Memory B cell (primary cell): ENCODE measurements around the gene ZBTB44.
"Not testable (repeated sequence)": the region's sequence is repeated elsewhere in the genome, so short reads cannot be mapped to it uniquely, and the experiment has no call there.

Source experiments
- ATAC-seq: fragments of 150-1000 bp; cut with Tn5 transposase; 2 replicates; pipeline ENCODE4 v1.10.0; 2021; ENCODE audit warnings: low read depth, mild to moderate bottlenecking, moderate library complexity
- DNase-seq, 2 donors: peaks; one replicate each; pipeline ENCODE4 v3.0.0; 2022; ENCODE audit warnings: low spot score in 2 of 2
- H3K27ac Mint-ChIP-seq: one replicate; pipeline ENCODE4 v1.8.0; 2022; ENCODE audit warnings: mild to moderate bottlenecking, moderate library complexity, mixed read lengths
- H3K27me3 Mint-ChIP-seq: one replicate; pipeline ENCODE4 v1.8.0; 2022; ENCODE audit warnings: mixed read lengths
- H3K36me3 Mint-ChIP-seq: one replicate; pipeline ENCODE4 v1.8.0; 2022; ENCODE audit warnings: mild to moderate bottlenecking, mixed read lengths
- H3K4me1 Mint-ChIP-seq: one replicate; pipeline ENCODE4 v1.8.0; 2022; ENCODE audit warnings: mixed read lengths
- H3K4me3 Mint-ChIP-seq: one replicate; pipeline ENCODE4 v1.8.0; 2022; ENCODE audit warnings: mild to moderate bottlenecking, moderate library complexity, mixed read lengths
- H3K9me3 Mint-ChIP-seq: one replicate; pipeline ENCODE4 v1.8.0; 2022; ENCODE audit warnings: mixed read lengths

The ZBTB44 gene

DNA sequence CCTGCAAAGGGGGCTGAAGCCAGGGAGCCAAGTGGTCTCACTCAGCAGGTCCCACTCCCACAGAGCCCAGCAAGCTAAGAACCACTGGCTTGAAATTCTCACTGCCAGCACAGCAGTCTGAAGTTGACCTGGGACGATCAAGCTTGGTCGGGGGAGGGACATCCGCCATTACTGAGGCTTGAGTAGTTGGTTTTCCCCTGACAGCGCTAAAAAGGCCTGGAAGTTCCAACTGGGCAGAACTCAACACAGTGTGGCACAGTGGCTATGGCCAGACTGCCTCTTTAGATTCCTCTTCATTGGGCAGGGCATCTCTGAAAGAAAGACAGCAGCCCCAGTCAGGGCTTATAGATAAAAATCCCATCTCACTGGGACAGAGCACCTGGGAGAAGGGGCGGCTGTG is 64.8 kb downstream of the ZBTB44 start:
- H3K27me3 Mint-ChIP-seq, ATAC-seq, H3K27ac Mint-ChIP-seq, H3K9me3 Mint-ChIP-seq, H3K4me3 Mint-ChIP-seq, DNase-seq: not testable (repeated sequence)
- peaks cover 27% of the 10 kb centered on the region for H3K36me3 Mint-ChIP-seq
- peaks cover 23% of the 10 kb centered on the region for H3K4me1 Mint-ChIP-seq

DNA sequence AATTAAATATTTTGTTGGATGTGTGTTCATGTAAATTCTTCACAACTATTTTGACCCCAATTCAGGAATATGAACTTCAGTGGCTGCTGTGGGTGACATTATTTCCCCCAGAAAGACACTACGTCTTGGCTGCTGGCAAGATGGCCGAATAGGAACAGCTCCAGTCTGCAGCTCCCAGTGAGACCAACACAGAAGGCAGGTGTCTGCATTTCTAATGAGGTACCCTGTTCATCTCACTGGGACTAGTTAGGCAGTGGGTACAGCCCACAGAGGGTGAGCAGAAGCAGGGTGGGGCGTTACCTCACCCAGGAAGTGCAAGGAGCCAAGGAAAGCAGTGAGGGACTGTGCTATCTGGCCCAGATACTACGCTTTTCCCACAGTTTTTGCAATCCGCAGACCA is 65.3 kb downstream of the ZBTB44 start:
- Mint-ChIP-seq H3K27me3 (no peaks in the 10 kb centered on the region), H3K27ac (no peak overlapping the region), H3K4me3 (no peak overlapping the region), H3K4me1 (peaks cover 24% of the 10 kb centered on the region), H3K36me3 (peaks cover 27% of the 10 kb centered on the region), H3K9me3 (peaks cover 6% of the 10 kb centered on the region)
- no peak for DNase-seq
- no peak for ATAC-seq

DNA sequence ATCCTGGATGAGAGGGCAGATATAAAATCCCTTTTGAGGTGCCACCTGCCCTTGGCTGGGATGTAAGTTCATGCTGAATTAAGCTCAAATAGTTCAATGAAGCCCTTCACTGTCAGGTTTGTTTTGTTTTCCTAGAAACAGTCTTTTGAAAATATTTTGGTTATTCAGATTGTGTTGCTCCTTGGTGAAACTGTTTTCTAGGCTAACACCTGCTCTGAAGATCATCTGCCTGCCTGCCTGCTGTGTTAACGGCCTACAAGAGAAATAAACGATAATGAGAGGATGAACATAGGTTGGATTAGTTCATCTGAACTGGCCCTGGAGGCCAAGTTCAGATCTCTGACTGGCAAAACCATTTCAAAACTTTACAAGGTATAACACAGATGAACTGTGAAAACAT is 67.4 kb downstream of the ZBTB44 start:
- Mint-ChIP-seq H3K4me3 (no peak overlapping the region), H3K27me3 (no peaks in the 10 kb centered on the region), H3K4me1 (peaks cover 23% of the 10 kb centered on the region), H3K9me3 (peaks cover 6% of the 10 kb centered on the region), H3K36me3 (peaks cover 21% of the 10 kb centered on the region), H3K27ac (peak overlapping the region; percentile 17)
- DNase-seq (no peak), ATAC-seq (no peak)

DNA sequence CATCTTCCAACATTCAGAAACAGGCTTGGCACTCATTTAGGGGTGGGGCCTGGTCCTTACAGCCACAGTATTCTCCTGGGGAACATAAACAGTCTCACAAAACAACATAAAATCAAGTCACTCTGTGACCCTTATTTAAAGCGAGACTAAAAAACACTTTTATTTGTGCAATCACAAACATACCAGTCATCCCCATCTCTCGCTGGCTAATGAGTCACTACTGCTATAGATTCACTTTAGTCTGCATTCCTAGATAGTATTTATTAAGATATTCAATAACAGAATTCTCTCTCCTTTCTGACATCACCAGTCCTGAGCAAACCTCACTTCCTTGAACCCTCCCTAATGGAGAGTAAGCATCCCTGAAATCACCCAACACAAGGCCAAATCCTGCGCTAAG is 68.0 kb downstream of the ZBTB44 start:
- Mint-ChIP-seq H3K4me3 (no peak overlapping the region), H3K36me3 (peaks cover 15% of the 10 kb centered on the region), H3K9me3 (peaks cover 3% of the 10 kb centered on the region), H3K4me1 (peaks cover 21% of the 10 kb centered on the region), H3K27me3 (no peaks in the 10 kb centered on the region), H3K27ac (no peak overlapping the region)
- ATAC-seq (no peak), DNase-seq (no peak)

DNA sequence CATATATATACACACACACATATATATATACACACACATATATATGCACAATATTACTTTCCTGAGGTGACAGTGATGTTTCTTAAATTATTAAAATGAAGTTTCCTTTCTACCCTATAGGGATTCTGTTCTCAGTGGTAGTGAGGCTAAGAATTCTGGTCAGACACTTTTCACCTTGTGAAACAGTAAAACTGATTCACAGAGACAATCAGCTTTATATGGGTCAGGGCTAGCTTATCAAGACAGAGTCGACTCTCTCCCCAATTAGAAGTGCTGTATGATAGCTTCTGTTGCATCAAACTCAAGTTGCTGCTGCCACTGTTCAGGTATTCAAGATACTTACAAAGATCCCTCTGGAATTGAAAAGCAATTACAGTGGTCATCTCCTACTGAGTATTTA is 68.4 kb downstream of the ZBTB44 start:
- H3K9me3 Mint-ChIP-seq, result peaks cover 1% of the 10 kb centered on the region
- H3K36me3 Mint-ChIP-seq, result peaks cover 14% of the 10 kb centered on the region
- no peak overlapping the region for H3K4me3 Mint-ChIP-seq
- DNase-seq (no peak), ATAC-seq (no peak)
- H3K4me1 Mint-ChIP-seq, result peaks cover 20% of the 10 kb centered on the region
- H3K27ac Mint-ChIP-seq, result no peak overlapping the region
- no peaks in the 10 kb centered on the region for H3K27me3 Mint-ChIP-seq

DNA sequence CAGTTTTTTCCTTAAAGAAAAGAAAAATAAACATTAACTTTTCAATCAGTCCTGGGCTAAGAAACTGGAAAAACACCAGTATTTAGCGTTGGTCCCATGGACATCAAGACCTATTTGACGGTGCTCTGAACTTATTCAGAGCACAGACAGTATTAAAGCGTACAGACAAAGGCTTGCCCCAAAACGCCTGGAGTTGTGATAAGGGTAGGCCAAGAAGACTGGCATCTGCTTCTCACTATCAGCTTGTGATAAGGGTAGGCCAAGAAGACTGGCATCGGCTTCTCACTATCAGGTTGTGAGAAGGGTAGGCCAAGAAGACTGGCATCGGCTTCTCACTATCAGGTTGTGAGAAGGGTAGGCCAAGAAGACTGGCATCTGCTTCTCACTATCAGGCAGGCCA is 69.3 kb downstream of the ZBTB44 start:
- H3K4me3 Mint-ChIP-seq, H3K9me3 Mint-ChIP-seq, DNase-seq, H3K27me3 Mint-ChIP-seq, H3K27ac Mint-ChIP-seq, H3K36me3 Mint-ChIP-seq, ATAC-seq: not testable (repeated sequence)
- H3K4me1 Mint-ChIP-seq, result peaks cover 14% of the 10 kb centered on the region

DNA sequence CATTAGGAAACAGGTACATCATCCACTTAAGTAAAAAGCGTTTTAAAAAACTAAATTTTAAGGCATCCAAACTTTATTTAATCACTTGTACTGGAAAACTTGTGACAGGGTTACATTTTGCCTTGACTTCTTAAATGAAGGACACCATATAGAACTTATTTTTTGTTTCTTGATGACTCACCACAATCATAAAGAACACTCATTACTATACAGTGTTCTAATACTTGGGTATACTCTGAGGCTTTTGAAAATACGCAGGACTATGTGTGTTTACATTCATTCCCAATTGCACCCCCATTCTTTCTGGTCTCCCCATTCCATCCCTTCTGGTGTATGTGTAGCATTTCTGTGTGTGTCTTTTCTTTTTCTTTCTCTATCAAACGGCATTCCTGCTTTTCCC is 69.9 kb downstream of the ZBTB44 start:
- no peak overlapping the region for H3K4me3 Mint-ChIP-seq
- DNase-seq, result no peak
- H3K36me3 Mint-ChIP-seq, result peaks cover 9% of the 10 kb centered on the region
- H3K27me3 Mint-ChIP-seq, result no peaks in the 10 kb centered on the region
- no peak for ATAC-seq
- no peak overlapping the region for H3K27ac Mint-ChIP-seq
- no peaks in the 10 kb centered on the region for H3K9me3 Mint-ChIP-seq
- H3K4me1 Mint-ChIP-seq, result peaks cover 14% of the 10 kb centered on the region

DNA sequence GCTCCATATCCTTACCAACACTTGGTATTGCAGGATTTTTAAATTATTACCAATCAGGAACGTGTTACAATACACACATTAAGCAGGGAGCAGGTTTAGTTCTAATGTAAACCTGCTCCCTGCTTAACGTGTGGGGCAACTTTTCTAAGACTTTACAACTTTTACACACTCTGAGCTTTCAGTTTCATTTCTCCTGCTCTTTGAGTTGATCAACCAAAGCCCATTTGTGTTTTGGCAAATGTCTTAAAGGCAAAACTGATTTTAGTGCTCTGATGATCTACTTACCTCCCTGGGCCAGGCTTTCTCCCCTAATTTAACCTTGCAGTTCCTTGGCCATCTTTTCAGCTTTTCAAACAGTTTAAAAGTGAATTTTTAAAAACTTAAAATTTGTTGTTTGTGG is 70.9 kb downstream of the ZBTB44 start:
- Mint-ChIP-seq H3K4me1 (peaks cover 12% of the 10 kb centered on the region), H3K27me3 (no peaks in the 10 kb centered on the region), H3K9me3 (no peaks in the 10 kb centered on the region), H3K27ac (no peak overlapping the region), H3K4me3 (no peak overlapping the region), H3K36me3 (peaks cover 10% of the 10 kb centered on the region)
- DNase-seq, result no peak
- ATAC-seq, result peak; percentile 57

DNA sequence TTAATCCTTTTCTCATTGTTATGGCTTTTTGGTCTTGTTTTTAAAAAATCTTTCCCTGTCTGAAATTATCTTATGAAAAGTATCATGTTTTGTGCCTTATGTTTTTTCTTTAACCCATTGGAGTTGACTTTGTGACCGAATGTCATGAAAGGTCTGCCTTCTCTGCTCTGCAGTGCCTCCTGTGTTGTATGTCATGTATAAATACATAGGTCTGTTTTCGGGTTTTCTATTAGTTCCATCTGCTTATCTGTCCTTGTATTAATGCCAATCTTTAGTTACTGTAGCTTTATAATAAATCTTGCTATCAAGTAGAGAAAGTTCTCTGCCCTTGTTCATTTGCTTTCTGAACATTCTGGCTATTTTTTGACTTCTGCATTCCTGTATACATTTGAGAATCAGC is 73.0 kb downstream of the ZBTB44 start:
- Mint-ChIP-seq H3K9me3 (no peaks in the 10 kb centered on the region), H3K27me3 (no peaks in the 10 kb centered on the region), H3K36me3 (peaks cover 13% of the 10 kb centered on the region), H3K4me3 (no peak overlapping the region), H3K4me1 (peaks cover 13% of the 10 kb centered on the region), H3K27ac (no peak overlapping the region)
- DNase-seq (no peak), ATAC-seq (no peak)

DNA sequence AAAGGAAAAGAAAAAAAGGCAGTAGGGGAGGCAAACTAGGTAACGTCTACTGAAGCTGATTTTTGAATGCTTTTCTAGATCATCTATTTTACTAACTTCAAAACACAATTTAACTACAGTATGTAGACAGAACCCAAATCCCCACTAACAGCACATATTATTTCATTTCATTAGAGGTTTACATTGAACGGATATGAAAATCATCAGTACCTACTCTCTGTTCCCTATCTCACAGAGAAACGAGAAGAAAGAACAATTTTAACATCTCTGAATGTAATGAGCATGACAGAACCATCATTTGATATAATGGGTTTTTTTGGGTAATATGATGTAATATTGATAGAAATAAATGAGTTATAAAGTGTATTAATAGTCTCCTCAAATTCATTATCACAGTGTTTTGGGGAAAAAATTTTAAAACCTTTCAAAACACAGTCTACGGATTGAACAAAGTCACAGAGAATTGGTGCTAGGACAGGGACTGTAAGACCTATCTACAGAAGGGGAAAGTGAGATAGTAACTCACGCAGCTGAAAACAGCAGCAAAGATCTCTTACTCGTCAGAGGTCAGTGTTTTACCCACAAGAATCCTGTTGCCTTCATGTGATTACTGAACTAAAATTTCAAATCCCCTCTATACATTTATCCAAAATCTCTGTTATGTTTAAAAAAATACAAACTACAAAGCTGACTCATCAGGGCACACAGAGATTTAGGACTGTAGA is 77.3 kb downstream of the ZBTB44 start:
- DNase-seq (no peak), ATAC-seq (peak; percentile 37)
- H3K27me3 Mint-ChIP-seq, result no peaks in the 10 kb centered on the region
- H3K36me3 Mint-ChIP-seq, result peaks cover 14% of the 10 kb centered on the region
- H3K4me1 Mint-ChIP-seq, result peaks cover 7% of the 10 kb centered on the region
- H3K27ac Mint-ChIP-seq, result no peak overlapping the region
- H3K4me3 Mint-ChIP-seq, result no peak overlapping the region
- no peaks in the 10 kb centered on the region for H3K9me3 Mint-ChIP-seq

DNA sequence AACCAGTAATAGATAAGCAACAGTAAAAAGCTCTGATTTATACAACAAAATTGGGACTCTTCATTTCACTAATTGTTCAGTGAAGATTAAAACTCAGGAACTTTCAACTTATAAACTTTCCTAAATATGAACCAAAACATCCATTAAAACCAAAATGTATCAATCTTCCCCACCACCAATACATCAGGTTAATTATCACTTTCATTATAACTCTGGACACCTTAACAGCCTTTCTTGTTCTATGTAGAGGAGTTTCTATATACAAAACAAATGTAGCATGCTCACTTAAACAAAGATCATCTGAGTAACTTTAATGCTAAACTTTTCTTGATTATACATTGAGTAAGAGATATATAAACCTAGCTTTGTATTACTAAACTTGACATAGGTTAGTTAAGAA is 80.4 kb downstream of the ZBTB44 start:
- peak overlapping the region; percentile 39 for H3K27ac Mint-ChIP-seq

DNA sequence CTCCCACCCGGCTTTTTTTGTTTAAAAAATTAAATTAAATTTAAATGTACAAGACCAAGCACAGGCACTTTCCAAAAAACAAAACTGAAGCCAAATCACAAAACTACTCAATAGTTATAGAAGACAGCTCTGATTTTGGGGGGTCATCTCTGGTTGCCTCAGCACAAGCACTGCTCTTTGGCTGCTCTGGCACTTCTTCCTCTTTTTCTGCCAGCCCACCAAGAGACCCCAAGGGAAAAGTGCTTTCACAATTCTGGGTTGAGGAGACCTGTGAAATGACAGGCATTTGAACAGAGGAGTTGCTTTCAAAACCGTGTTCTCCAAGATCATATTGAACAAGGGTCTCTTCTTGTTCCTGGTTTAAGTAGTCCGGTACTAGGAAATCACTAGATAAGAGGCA is 80.8 kb downstream of the ZBTB44 start:
- not testable (repeated sequence) for ATAC-seq, DNase-seq, H3K4me3 Mint-ChIP-seq, H3K9me3 Mint-ChIP-seq, H3K27me3 Mint-ChIP-seq, H3K4me1 Mint-ChIP-seq
- peak overlapping the region; percentile 39 for H3K27ac Mint-ChIP-seq
- peaks cover 16% of the 10 kb centered on the region for H3K36me3 Mint-ChIP-seq

More for the DNA sequence above, 80.4 kb downstream of the ZBTB44 start:
- Mint-ChIP-seq H3K4me3 (no peak overlapping the region), H3K9me3 (no peaks in the 10 kb centered on the region), H3K36me3 (peaks cover 18% of the 10 kb centered on the region), H3K4me1 (peaks cover 4% of the 10 kb centered on the region), H3K27me3 (no peaks in the 10 kb centered on the region)
- no peak for ATAC-seq
- no peak for DNase-seq

DNA sequence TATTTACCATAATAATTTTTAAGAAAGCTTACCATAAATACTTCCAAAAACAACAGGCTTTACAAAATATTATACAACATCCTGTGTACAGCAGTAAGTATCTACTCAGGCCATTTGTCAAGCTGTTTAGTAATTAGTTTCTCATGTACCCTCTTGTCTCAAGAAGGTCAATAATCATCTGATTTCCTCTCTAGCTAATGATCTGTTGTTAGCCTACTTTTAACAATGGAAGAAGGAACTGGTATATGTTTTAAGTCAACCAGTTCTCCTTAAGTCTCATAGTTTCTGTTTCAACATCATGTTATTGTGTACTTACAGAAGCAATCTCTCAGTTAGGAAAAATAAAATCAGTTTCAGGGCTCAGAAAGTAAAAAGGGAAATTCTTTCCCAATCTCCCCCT is 81.2 kb downstream of the ZBTB44 start:
- H3K4me1 Mint-ChIP-seq, H3K4me3 Mint-ChIP-seq, H3K27me3 Mint-ChIP-seq, H3K9me3 Mint-ChIP-seq, DNase-seq, ATAC-seq, H3K27ac Mint-ChIP-seq: not testable (repeated sequence)
- H3K36me3 Mint-ChIP-seq, result peaks cover 14% of the 10 kb centered on the region

DNA sequence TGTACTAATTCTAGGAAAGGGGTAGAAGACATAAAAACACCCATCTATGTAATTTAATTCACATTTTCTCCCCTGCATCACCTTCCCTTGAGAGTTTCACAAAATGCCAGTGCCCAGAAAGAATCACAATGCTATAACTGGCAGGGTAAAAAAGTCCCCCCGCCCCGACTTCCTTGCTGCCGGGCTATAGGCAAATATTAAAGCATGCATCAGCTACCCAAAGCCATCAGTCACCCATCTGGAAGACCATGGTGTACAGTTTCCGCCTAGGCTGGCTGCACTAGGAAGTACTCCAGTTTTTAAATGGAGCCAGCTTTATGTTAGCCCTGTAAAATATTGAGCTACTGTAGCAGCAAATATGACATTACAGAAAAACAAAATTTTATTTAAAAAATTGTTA is 87.3 kb downstream of the ZBTB44 start:
- H3K36me3 Mint-ChIP-seq, result peaks cover 4% of the 10 kb centered on the region
- DNase-seq (no peak), ATAC-seq (peak; percentile 78)

DNA sequence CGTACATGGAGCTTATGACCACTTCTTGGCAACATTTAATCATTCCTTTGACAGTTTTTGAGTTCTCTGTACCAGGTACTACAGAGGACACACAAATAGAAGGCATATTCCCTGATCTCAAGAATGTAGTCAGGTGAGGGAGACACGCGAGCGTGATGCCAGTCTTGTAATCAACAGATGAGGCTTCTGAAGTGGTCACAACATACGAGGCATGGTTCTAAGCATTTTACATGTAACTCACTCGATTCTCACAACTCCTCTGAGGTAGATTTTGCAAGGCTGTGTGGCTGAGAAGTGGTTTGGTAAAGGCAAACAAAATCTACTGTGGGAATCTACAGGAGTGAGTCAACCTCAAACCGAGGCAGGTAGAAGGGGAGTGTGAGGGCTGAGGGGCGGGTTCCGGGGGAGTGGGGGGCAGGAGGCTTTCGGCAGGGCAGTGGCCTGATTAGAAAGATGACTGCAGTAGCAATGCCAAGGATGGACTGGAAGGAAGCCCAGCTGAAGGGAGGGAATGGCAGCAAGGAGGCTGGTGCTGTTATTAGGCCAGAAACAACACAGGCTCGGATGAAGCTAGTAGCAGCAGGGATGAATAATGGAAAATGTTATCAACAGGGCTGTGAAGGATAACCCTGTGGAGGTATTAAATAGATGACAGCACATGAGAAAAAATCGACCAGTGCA is 91.3 kb downstream of the ZBTB44 start:
- Mint-ChIP-seq H3K27me3 (no peaks in the 10 kb centered on the region), H3K27ac (peak overlapping the region; percentile 45), H3K4me1 (peaks cover 7% of the 10 kb centered on the region), H3K4me3 (no peak overlapping the region), H3K36me3 (no peaks in the 10 kb centered on the region), H3K9me3 (no peaks in the 10 kb centered on the region)
- ATAC-seq, result no peak
- no peak for DNase-seq

More for the DNA sequence above, 87.3 kb downstream of the ZBTB44 start:
- peaks cover 4% of the 10 kb centered on the region for H3K4me1 Mint-ChIP-seq
- no peaks in the 10 kb centered on the region for H3K9me3 Mint-ChIP-seq
- no peak overlapping the region for H3K27ac Mint-ChIP-seq
- H3K4me3 Mint-ChIP-seq, result no peak overlapping the region
- H3K27me3 Mint-ChIP-seq, result no peaks in the 10 kb centered on the region
